Esophagus (tissue), 2 donors: ENCODE measurements around the gene SIRT3. TPM values are rescaled to one million over a fixed set of nuclear protein-coding genes. Genes with fewer than 3 reads are reported as not detected.

Source experiments
- H3K27ac ChIP-seq, 2 donors: one replicate each; pipeline ENCODE4 v1.5.1; 2013; ENCODE audit warnings: low read depth in 2 of 2, mild to moderate bottlenecking in 2 of 2, inconsistent platforms in 1 of 2, low read length in 1 of 2, moderate library complexity in 1 of 2
- H3K27me3 ChIP-seq, 2 donors: one replicate each; pipeline ENCODE4 v1.6.1; 2013; ENCODE audit warnings: low read length in 2 of 2, control low read depth in 1 of 2, mild to moderate bottlenecking in 1 of 2; ENCODE audit not compliant: insufficient read depth in 2 of 2, control insufficient read depth in 1 of 2
- H3K36me3 ChIP-seq, 2 donors: one replicate each; pipeline ENCODE4 v1.6.1; 2013; ENCODE audit warnings: low read length in 1 of 2; ENCODE audit not compliant: control insufficient read depth in 2 of 2, insufficient read depth in 2 of 2
- H3K4me1 ChIP-seq, 2 donors: one replicate each; pipeline ENCODE4 v1.6.1; 2013; ENCODE audit warnings: low read length in 1 of 2; ENCODE audit not compliant: control insufficient read depth in 2 of 2, insufficient read depth in 2 of 2
- H3K4me3 ChIP-seq, 2 donors: one replicate each; pipeline ENCODE4 v1.5.1; 2013; ENCODE audit warnings: low read length in 2 of 2, mild to moderate bottlenecking in 2 of 2, low read depth in 1 of 2, moderate library complexity in 1 of 2
- H3K9me3 ChIP-seq, 2 donors: one replicate each; pipeline ENCODE4 v1.6.1; 2013; ENCODE audit warnings: mild to moderate bottlenecking in 2 of 2, low read depth in 1 of 2, low read length in 1 of 2, moderate library complexity in 1 of 2; ENCODE audit not compliant: control insufficient read depth in 2 of 2, insufficient read depth in 1 of 2
- WGBS, 2 donors: extraction: QIAGEN DNeasy Blood & Tissue Kit; methylation state at CpG; one replicate each; pipeline ENCODE4 v1.1.7; 2013; 5-methylcytosine and 5-hydroxymethylcytosine counted together
- polyA plus RNA-seq, 2 donors: library from polyadenylated mRNA; stranded (reverse); fragments of 200-250 nt; gene quantifications; one replicate each; pipeline ENCODE4 v1.2.3, GENCODE V29; 2013
- donor health status: healthy with polysubstance abuse.
- donor health status: Bipolar disorder and iron deficiency.

Gene SIRT3
- polyA plus RNA-seq, 2 donors = 7.9 to 13.5 TPM

- Histone ChIP-seq H3K4me3 (no peak overlapping the region), H3K36me3 (peaks cover 3 to 28% of the 10 kb centered on the region in 2 donors), H3K27ac (no peak overlapping the region), H3K4me1 (peaks cover 0 to 4% of the 10 kb centered on the region in 2 donors), H3K9me3 (no peaks in the 10 kb centered on the region), H3K27me3 (no peaks in the 10 kb centered on the region)
- 90 to 91% methylated on average over 29 of the region's 29 CpGs for WGBS, 2 donors
Observed at GRCh38 chr11:218815-219593, 17.1 kb downstream of the SIRT3 start.

- no peaks in the 10 kb centered on the region for H3K9me3 ChIP-seq
- H3K27ac ChIP-seq = no peak overlapping the region
- H3K27me3 ChIP-seq = no peaks in the 10 kb centered on the region
- WGBS, 2 donors = 88 to 93% methylated on average over 3 of the region's 3 CpGs
- peaks cover 0 to 4% of the 10 kb centered on the region in 2 donors for H3K4me1 ChIP-seq
- peaks cover 5 to 30% of the 10 kb centered on the region in 2 donors for H3K36me3 ChIP-seq
- no peak overlapping the region for H3K4me3 ChIP-seq
Observed at GRCh38 chr11:217704-218103, 18.4 kb downstream of the SIRT3 start.

GRCh38 chr11:216081-216974 lies 19.8 kb downstream of the SIRT3 start:
- 85 to 88% methylated on average over 11 of the region's 11 CpGs for WGBS, 2 donors
- Histone ChIP-seq H3K4me1 (peaks cover 0 to 6% of the 10 kb centered on the region in 2 donors), H3K9me3 (no peaks in the 10 kb centered on the region), H3K27me3 (no peaks in the 10 kb centered on the region), H3K27ac (no peak overlapping the region), H3K36me3 (peaks cover 12 to 40% of the 10 kb centered on the region in 2 donors), H3K4me3 (no peak overlapping the region)

GRCh38 chr11:215581-216037 lies 20.5 kb downstream of the SIRT3 start:
- Histone ChIP-seq H3K27me3 (no peaks in the 10 kb centered on the region), H3K36me3 (peaks cover 12 to 47% of the 10 kb centered on the region in 2 donors), H3K4me1 (peaks cover 0 to 6% of the 10 kb centered on the region in 2 donors), H3K27ac (no peak overlapping the region), H3K4me3 (no peak overlapping the region), H3K9me3 (no peaks in the 10 kb centered on the region)
- WGBS, 2 donors = 74 to 78% methylated on average over 4 of the region's 4 CpGs

- 90 to 94% methylated on average over 7 of the region's 7 CpGs for WGBS, 2 donors
- Histone ChIP-seq H3K27ac (no peak overlapping the region), H3K9me3 (no peaks in the 10 kb centered on the region), H3K4me1 (peaks cover 7 to 15% of the 10 kb centered on the region in 2 donors), H3K27me3 (no peaks in the 10 kb centered on the region), H3K4me3 (no peak overlapping the region), H3K36me3 (peaks cover 12 to 55% of the 10 kb centered on the region in 2 donors)
Observed at GRCh38 chr11:214083-214482, 22.1 kb downstream of the SIRT3 start.

GRCh38 chr11:213111-213510 lies 23.0 kb downstream of the SIRT3 start:
- peaks cover 12 to 54% of the 10 kb centered on the region in 2 donors for H3K36me3 ChIP-seq
- no peak overlapping the region for H3K27ac ChIP-seq
- H3K4me3 ChIP-seq = no peak overlapping the region
- peaks cover 8 to 15% of the 10 kb centered on the region in 2 donors for H3K4me1 ChIP-seq
- H3K27me3 ChIP-seq = no peaks in the 10 kb centered on the region
- no peaks in the 10 kb centered on the region for H3K9me3 ChIP-seq
- whole genome bisulfite sequencing, 2 donors = 82 to 87% methylated on average over 4 of the region's 4 CpGs

- Histone ChIP-seq H3K4me1 (peaks cover 8 to 15% of the 10 kb centered on the region in 2 donors), H3K36me3 (peaks cover 12 to 54% of the 10 kb centered on the region in 2 donors), H3K4me3 (no peak overlapping the region), H3K27ac (no peak overlapping the region), H3K27me3 (no peaks in the 10 kb centered on the region), H3K9me3 (no peaks in the 10 kb centered on the region)
- 87 to 89% methylated on average over 17 of the region's 17 CpGs for WGBS, 2 donors
Observed at GRCh38 chr11:212150-213100, 23.7 kb downstream of the SIRT3 start.

- Histone ChIP-seq H3K27me3 (no peaks in the 10 kb centered on the region), H3K4me3 (no peak overlapping the region), H3K4me1 (peaks cover 8 to 15% of the 10 kb centered on the region in 2 donors), H3K27ac (no peak overlapping the region), H3K9me3 (no peaks in the 10 kb centered on the region), H3K36me3 (peaks cover 12 to 54% of the 10 kb centered on the region in 2 donors)
- WGBS, 2 donors = 88 to 89% methylated on average over 9 of the region's 9 CpGs
Observed at GRCh38 chr11:211741-212140, 24.4 kb downstream of the SIRT3 start.

GRCh38 chr11:211295-211694 lies 24.8 kb downstream of the SIRT3 start:
- Histone ChIP-seq H3K9me3 (no peaks in the 10 kb centered on the region), H3K4me3 (no peak overlapping the region), H3K36me3 (peaks cover 12 to 53% of the 10 kb centered on the region in 2 donors), H3K27me3 (no peaks in the 10 kb centered on the region), H3K27ac (no peak overlapping the region), H3K4me1 (peaks cover 8 to 17% of the 10 kb centered on the region in 2 donors)
- WGBS, 2 donors = 76 to 81% methylated on average over 5 of the region's 5 CpGs
